OCI-LY1 (cell line): ENCODE measurements around the gene CTTNBP2NL.
A peak's percentile ranks its signal among the peaks of the same experiment; 100 is the strongest.

Source experiments
- H2AFZ ChIP-seq: fragments of 200-600 bp; sonication (generic), shearing (Covaris generic); 2 replicates; pipeline ENCODE4 v1.6.0; 2014; ENCODE audit warnings: antibody characterized with exemption, mild to moderate bottlenecking, low read length
- H3F3A ChIP-seq: fragments of 200-600 bp; sonication (generic), shearing (Covaris generic); 2 replicates; pipeline ENCODE4 v1.6.0; 2014; ENCODE audit warnings: mild to moderate bottlenecking, antibody characterized with exemption, low read length, moderate library complexity; ENCODE audit not compliant: insufficient read depth
- H3K27ac ChIP-seq: fragments of 200-600 bp; sonication (generic); 2 replicates; pipeline ENCODE4 v1.5.1; 2014; ENCODE audit warnings: low read length, mixed run types, mild to moderate bottlenecking, low read depth; ENCODE audit not compliant: poor library complexity, severe bottlenecking
- H3K27me3 ChIP-seq: fragments of 200-600 bp; sonication (generic); 2 replicates; pipeline ENCODE4 v1.6.0; 2014; ENCODE audit warnings: antibody characterized with exemption, mild to moderate bottlenecking, low read length, moderate library complexity; ENCODE audit not compliant: insufficient read depth
- H3K36me3 ChIP-seq: fragments of 200-600 bp; sonication (generic); 2 replicates; pipeline ENCODE4 v1.6.1; 2014; ENCODE audit warnings: mild to moderate bottlenecking, antibody characterized with exemption, low read length, moderate library complexity, mixed read lengths; ENCODE audit not compliant: insufficient read depth
- H3K4me1 ChIP-seq: fragments of 200-600 bp; sonication (generic); 2 replicates; pipeline ENCODE4 v1.5.1; 2014; ENCODE audit warnings: mild to moderate bottlenecking, low read length, moderate library complexity; ENCODE audit not compliant: insufficient read depth, severe bottlenecking
- H3K4me2 ChIP-seq: fragments of 200-600 bp; sonication (generic), shearing (Covaris generic); 2 replicates; pipeline ENCODE4 v1.6.1; 2014; ENCODE audit warnings: low read length
- H3K4me3 ChIP-seq: fragments of 200-600 bp; sonication (generic); 2 replicates; pipeline ENCODE4 v1.5.1; 2014; ENCODE audit warnings: low read length, low read depth, mild to moderate bottlenecking, mixed read lengths; ENCODE audit not compliant: poor library complexity, severe bottlenecking
- H3K79me2 ChIP-seq: fragments of 200-600 bp; shearing (Covaris generic); 2 replicates; pipeline ENCODE4 v1.6.1; 2016; ENCODE audit warnings: mixed run types, low read length, mixed read lengths; ENCODE audit not compliant: insufficient read depth
- H3K9ac ChIP-seq: fragments of 200-600 bp; sonication (generic), shearing (Covaris generic); 2 replicates; pipeline ENCODE4 v1.6.1; 2014; ENCODE audit warnings: mild to moderate bottlenecking, low read length, mixed read lengths
- H3K9me2 ChIP-seq: fragments of 200-600 bp; sonication (generic), shearing (Covaris generic); 2 replicates; pipeline ENCODE4 v1.6.1; 2014; ENCODE audit warnings: low read depth, mild to moderate bottlenecking, low read length, mixed read lengths
- H3K9me3 ChIP-seq: fragments of 200-600 bp; shearing (Covaris generic); 2 replicates; pipeline ENCODE4 v1.6.1; 2014; ENCODE audit warnings: low read length, mixed read lengths
- H4K20me1 ChIP-seq: fragments of 200-600 bp; sonication (generic), shearing (Covaris generic); 2 replicates; pipeline ENCODE4 v1.6.0; 2016; ENCODE audit warnings: mild to moderate bottlenecking, low read length; ENCODE audit not compliant: insufficient read depth
- EZH2 ChIP-seq: fragments of 200-600 bp; sonication (generic), shearing (Covaris generic); IDR thresholded peaks from 2 replicates; pipeline ENCODE4 v1.8.0; 2017; ENCODE audit warnings: borderline replicate concordance, mixed run types, mild to moderate bottlenecking, antibody characterized with exemption, low read length, moderate library complexity, mixed read lengths
- TF ChIP-seq, protein P1 (sequence below): fragments of 200-600 bp; sonication (generic), shearing (Covaris generic); IDR thresholded peaks from 2 replicates; pipeline ENCODE4 v1.5.1; 2017; ENCODE audit warnings: mild to moderate bottlenecking, antibody characterized with exemption, low read length, moderate library complexity, mixed read lengths

Gene CTTNBP2NL

DNA sequence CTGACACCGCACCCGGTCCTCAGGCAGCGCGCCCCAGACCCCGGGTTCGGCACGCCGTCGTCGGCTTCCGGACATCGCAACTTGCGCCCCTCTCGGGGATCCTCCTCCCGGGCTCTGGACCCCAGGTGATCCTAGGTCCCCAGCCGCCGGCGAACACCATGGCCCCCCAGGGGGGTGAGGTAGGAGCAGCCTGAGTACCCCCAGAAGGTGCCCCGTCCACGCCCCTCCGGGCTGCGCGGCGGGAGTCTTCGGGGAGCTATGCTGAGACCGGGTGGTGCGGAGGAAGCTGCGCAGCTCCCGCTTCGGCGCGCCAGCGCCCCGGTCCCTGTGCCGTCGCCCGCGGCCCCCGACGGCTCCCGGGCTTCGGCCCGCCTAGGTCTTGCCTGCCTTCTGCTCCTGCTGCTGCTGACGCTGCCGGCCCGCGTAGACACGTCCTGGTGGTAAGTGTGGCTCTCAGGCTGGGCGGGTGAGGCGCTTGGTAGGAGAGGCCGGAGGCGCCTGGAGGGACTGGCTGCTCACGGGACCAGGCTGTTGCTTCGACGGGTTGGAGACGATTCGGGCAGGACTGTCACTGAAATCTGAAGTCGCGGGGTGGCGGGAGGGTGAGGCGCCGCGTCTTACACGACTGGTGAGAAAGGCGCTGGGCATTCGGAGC is 113.1 kb downstream of the CTTNBP2NL start:
- Histone ChIP-seq H3K27me3 (0 out of 2 replicates have a peak, but pooled peaks cover 4% of the 10 kb centered on the region), H3K9ac (no peak overlapping the region), H3K79me2 (no peaks in the 10 kb centered on the region), H3F3A (no peaks in the 10 kb centered on the region), H3K4me2 (peak overlapping the region; percentile 79), H3K4me1 (peaks cover 12% of the 10 kb centered on the region), H4K20me1 (no peaks in the 10 kb centered on the region), H3K4me3 (peak overlapping the region; percentile 55), H3K36me3 (no peaks in the 10 kb centered on the region), H2AFZ (no peak overlapping the region), H3K27ac (no peak overlapping the region), H3K9me3 (no peaks in the 10 kb centered on the region), H3K9me2 (no peaks in the 10 kb centered on the region)
- no peak for TF ChIP-seq EZH2
- TF ChIP-seq, protein P1, sequence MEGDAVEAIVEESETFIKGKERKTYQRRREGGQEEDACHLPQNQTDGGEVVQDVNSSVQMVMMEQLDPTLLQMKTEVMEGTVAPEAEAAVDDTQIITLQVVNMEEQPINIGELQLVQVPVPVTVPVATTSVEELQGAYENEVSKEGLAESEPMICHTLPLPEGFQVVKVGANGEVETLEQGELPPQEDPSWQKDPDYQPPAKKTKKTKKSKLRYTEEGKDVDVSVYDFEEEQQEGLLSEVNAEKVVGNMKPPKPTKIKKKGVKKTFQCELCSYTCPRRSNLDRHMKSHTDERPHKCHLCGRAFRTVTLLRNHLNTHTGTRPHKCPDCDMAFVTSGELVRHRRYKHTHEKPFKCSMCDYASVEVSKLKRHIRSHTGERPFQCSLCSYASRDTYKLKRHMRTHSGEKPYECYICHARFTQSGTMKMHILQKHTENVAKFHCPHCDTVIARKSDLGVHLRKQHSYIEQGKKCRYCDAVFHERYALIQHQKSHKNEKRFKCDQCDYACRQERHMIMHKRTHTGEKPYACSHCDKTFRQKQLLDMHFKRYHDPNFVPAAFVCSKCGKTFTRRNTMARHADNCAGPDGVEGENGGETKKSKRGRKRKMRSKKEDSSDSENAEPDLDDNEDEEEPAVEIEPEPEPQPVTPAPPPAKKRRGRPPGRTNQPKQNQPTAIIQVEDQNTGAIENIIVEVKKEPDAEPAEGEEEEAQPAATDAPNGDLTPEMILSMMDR, result no peak

DNA sequence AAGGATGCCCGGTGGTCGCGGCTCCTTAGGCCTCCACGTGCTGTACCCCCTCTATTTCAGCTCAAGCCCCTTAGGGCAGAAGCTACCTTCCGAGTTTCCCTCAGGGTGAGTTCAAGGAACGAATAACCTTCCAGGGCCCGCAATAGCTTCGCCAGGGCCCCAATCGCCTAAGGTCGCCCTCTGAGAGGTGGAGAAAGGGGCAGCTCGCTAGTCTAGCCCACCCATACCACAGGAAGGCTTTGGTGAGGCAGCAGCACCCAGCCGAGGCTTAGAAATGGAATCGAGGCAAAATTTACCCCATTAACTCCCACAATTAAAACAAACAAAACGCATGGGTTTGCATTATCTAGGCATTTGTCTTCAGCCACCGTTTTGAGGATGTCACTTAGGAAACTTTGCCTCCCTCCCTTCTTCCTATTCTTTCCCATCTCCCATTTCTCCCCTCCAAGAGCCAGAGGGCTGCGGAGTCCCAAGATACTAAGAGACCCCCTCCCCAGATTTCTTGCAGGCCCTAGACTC is 113.7 kb downstream of the CTTNBP2NL start:
- Histone ChIP-seq H4K20me1 (no peaks in the 10 kb centered on the region), H3K9me3 (no peaks in the 10 kb centered on the region), H3K4me2 (no peak overlapping the region), H3K4me3 (no peak overlapping the region), H3K27me3 (0 out of 2 replicates have a peak, but pooled peaks cover 4% of the 10 kb centered on the region), H3K27ac (no peak overlapping the region), H3K4me1 (peaks cover 12% of the 10 kb centered on the region), H2AFZ (no peak overlapping the region), H3K36me3 (no peaks in the 10 kb centered on the region), H3F3A (no peaks in the 10 kb centered on the region), H3K79me2 (no peaks in the 10 kb centered on the region), H3K9ac (no peak overlapping the region), H3K9me2 (no peaks in the 10 kb centered on the region)
- no peak for TF ChIP-seq EZH2
- TF ChIP-seq, protein P1, result no peak

DNA sequence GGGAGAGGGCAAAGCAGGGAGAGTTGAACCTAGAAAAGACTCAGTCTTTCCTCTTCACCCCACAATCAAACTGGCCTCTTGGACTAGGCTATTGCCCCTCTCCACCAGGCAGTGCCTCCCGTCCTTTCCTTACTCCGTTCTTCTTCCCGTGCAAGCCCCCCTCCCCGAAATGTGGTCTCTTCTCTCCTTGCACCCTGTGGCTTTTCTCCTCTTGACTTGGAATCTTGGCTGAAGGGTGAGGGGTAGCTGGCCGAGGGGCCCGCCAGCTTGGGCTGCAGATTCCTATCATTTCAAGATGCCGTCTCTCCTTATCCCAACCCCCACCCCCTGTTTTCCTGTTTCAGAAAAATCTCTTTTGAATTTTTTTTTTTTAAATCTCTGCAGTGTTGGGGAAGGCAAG is 114.3 kb downstream of the CTTNBP2NL start:
- 0 out of 2 replicates have a peak, but pooled peaks cover 4% of the 10 kb centered on the region for H3K27me3 ChIP-seq
- H3K79me2 ChIP-seq, result no peaks in the 10 kb centered on the region
- TF ChIP-seq EZH2, result no peak
- TF ChIP-seq, protein P1, result no peak
- H3K4me1 ChIP-seq, result peaks cover 12% of the 10 kb centered on the region
- no peaks in the 10 kb centered on the region for H3K9me2 ChIP-seq
- no peak overlapping the region for H2AFZ ChIP-seq
- H3K27ac ChIP-seq, result no peak overlapping the region
- H3K9me3 ChIP-seq, result no peaks in the 10 kb centered on the region
- no peaks in the 10 kb centered on the region for H3K36me3 ChIP-seq
- H3F3A ChIP-seq, result no peaks in the 10 kb centered on the region
- no peak overlapping the region for H3K9ac ChIP-seq
- no peaks in the 10 kb centered on the region for H4K20me1 ChIP-seq
- H3K4me3 ChIP-seq, result no peak overlapping the region
- no peak overlapping the region for H3K4me2 ChIP-seq
